Measurements from ENCODE around the gene NRAS.

The NRAS gene

DNA sequence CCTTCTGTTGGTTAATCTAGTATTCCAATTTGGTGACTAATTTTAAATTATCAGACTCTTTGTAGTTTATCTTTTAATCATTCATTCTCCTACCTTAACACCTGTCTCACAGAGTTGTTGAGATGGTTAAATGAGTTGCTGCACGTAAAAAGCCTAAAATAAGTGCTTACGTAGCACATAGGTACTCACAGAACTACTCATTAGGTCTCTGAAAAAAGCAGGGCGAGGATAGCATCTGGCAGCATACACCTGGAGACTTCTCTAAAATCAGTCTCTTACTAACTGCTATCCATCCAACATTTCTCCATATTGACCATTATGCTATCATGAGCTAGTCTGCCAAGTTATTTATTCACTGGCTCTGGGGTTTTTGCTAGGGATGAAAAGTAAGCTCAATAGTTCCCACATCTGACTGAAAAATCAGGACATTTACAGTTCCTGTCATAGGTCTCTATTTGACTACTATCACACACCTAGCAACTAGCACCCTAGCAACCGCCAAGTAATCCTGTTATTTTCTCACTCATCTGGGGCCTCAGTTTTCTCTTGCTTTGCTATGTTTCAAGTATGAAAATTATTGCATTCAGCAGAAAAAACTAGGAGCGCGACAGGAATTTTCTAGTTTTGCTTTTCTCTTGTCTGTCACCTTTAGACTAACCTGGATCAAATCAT is 30.0 kb upstream of the NRAS start:
- in situ Hi-C loops (cut with MboI; ENCODE audit: low sequenced_read_pairs): no loop called here
- Histone ChIP-seq H3K4me1 (no peaks in the 10 kb centered on the region), H3K27me3 (ENCODE audit: low read depth) (no peaks in the 10 kb centered on the region), H3K4me3 (no peak overlapping the region), H3K9me3 (no peaks in the 10 kb centered on the region), H3K36me3 (replicated peaks) (peaks cover 74% of the 10 kb centered on the region)
- DNase-seq (ENCODE audit: low spot score in 2 of 2): no peak

DNA sequence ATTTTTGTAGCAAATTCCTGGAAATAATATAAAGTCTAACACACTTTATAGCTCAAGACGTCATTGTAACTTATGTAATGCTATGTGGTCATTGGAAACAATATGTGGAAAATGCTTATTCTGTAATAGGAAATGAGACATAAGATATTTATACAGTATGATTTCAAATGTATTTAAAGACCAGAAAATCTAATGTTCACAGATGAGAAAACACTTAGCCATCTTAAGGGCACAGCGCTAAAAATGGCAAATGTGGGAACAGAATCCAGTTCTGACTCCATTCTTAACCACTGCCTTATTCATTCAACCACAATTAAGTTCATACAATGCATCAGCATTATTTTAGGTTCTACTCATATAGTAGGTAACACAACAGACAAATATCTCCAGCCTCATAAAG is 28.7 kb upstream of the NRAS start:
- Histone ChIP-seq H3K9me3 (no peaks in the 10 kb centered on the region), H3K27me3 (ENCODE audit: low read depth) (no peaks in the 10 kb centered on the region), H3K4me3 (no peak overlapping the region), H3K4me1 (no peaks in the 10 kb centered on the region; the same call in 1 of the 2 replicates), H3K36me3 (replicated peaks) (peaks cover 77% of the 10 kb centered on the region)
- in situ Hi-C loops (cut with MboI; ENCODE audit: low sequenced_read_pairs): no loop called here
- no peak for DNase-seq (ENCODE audit: low spot score in 2 of 2)

DNA sequence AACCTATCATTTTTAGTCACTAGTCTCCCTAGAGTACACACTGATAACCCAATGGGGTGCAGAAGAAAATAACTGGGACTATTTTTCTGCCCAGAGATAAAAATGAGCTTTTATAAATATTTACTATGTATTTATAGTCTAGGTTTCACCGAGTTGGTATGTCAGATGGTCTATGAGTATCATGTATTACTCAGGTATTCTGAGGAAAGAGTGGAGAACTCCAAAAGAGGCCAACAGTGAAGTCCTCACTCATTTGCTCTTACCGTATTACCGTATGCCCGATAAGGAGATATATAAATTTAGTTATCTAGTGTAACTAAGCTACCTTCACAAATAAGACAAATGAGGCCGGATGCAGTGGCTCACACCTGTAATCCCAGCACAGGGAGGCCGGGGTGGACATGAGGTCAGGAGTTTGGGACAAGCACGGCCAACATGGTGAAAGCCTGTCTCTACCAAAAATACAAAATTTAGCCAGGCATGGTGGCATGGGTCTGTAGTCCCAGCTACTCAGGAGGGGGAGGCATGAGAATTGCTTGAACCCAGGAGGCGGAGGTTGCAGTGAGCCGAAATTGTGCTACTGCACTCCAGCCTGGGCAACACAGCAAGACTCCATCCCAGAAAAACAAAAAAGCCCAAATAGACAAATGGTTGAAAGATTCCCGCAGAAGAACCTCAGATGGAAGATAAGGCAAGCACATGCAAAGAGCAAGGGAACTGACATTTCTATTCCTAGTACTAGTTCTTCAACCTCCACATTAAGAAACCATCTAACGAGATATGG is 25.6 kb upstream of the NRAS start:
- DNase-seq (ENCODE audit: low spot score in 2 of 2): no peak
- Histone ChIP-seq H3K27me3 (ENCODE audit: low read depth) (no peaks in the 10 kb centered on the region), H3K4me1 (no peaks in the 10 kb centered on the region; the same call in 1 of the 2 replicates), H3K9me3 (no peaks in the 10 kb centered on the region), H3K36me3 (replicated peaks) (peaks cover 72% of the 10 kb centered on the region), H3K4me3 (no peak overlapping the region)
- in situ Hi-C loops (cut with MboI; ENCODE audit: low sequenced_read_pairs): no loop called here

DNA sequence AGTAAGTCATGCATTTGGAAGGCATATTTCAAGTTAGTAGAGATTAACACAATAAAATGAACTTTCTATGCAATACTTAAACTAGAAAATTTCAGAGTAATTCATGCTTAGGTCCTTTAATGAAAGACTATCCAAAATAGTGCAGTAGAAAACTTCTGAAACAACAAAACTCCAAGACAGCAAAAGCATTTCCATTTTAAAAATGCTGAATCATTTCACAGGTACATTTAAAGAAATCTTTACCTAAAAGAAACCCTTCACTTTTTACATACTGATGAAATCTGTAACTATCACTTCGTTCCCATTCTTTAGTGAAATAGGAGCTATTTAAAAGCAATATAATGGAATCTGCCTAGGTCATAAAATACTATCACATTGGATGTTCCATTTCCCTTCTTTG is 23.8 kb upstream of the NRAS start:
- no peak for DNase-seq (ENCODE audit: low spot score in 2 of 2)
- Histone ChIP-seq H3K4me3 (no peak overlapping the region), H3K4me1 (no peaks in the 10 kb centered on the region; the same call in 1 of the 2 replicates), H3K9me3 (no peaks in the 10 kb centered on the region), H3K36me3 (replicated peaks) (peaks cover 72% of the 10 kb centered on the region), H3K27me3 (ENCODE audit: low read depth) (no peaks in the 10 kb centered on the region)
- in situ Hi-C loops (cut with MboI; ENCODE audit: low sequenced_read_pairs): no loop called here

DNA sequence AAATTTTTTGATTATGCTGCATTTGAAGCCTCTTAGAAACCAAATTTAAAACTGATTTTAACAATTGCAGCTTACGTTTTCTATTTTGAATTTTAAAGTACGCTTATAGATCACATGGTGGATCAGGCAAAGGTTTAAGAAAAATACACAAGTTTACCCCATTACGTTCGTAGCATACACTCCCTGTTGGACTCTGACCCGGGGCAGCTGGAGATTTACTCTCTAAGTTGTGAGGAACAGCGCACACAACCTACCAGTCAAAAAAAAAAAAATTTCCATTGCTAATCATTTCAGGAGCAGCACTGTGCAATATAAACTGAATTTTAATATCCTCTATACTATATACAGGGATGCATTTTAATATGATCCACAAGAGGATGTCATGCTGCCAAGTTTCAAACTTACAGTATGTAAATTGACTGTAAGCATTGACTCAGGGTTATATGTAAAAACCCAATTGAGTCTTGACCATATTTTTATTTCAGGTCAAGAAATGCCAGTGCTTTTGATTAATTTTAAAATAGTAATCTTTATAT is 20.8 kb upstream of the NRAS start:
- DNase-seq (ENCODE audit: low spot score in 2 of 2): no peak
- no peaks in the 10 kb centered on the region for H3K9me3 ChIP-seq
- H3K36me3 ChIP-seq (replicated peaks): peaks cover 87% of the 10 kb centered on the region
- H3K27me3 ChIP-seq (ENCODE audit: low read depth): no peaks in the 10 kb centered on the region
- H3K4me3 ChIP-seq: no peak overlapping the region
- H3K4me1 ChIP-seq: no peaks in the 10 kb centered on the region; the same call in 1 of the 2 replicates
- in situ Hi-C loops (cut with MboI; ENCODE audit: low sequenced_read_pairs): no loop called here

DNA sequence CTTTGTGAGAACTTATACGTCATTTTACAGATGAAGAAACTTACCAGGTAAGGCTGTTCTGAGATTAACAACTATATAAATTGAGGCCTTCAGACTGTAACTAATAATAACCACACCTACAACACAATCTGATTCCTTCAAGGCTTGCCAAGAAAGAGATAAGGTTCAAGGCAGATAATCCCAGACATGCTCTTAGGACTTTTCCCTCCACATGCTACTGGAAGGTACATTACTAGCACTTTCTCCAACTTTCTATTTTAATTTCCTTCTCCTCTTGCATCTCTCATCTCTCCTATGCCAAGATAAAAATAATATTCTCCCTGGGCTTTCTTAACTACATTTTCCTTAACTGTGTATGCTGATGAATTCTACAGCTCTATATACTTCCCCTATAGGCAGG is 18.9 kb upstream of the NRAS start:
- Histone ChIP-seq H3K36me3 (replicated peaks) (peaks cover 93% of the 10 kb centered on the region), H3K27me3 (ENCODE audit: low read depth) (no peaks in the 10 kb centered on the region)

DNA sequence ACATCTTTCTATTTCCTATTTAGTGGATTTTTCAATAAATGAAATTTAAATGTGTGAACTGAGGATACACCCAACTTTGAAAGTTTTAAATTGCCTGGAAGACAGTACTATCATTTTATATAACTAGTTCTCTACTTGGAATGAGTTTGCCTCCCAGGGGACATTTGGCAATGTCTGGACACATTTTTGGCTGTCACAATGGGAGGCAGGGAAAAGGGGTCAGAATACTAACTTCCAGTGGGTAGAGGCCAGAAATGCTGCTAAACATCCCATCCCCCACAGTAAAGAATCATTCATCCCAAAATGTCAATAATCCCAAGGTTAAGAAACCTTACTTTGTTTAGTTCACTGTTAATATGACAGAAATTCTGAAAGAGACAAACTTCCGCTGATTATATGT is 13.2 kb upstream of the NRAS start:
- no peaks in the 10 kb centered on the region for H3K9me3 ChIP-seq
- no peaks in the 10 kb centered on the region for H3K4me1 ChIP-seq
- DNase-seq (ENCODE audit: low spot score in 2 of 2): no peak
- H3K4me3 ChIP-seq: no peak overlapping the region
- H3K36me3 ChIP-seq (replicated peaks): peaks cover 97% of the 10 kb centered on the region
- H3K27me3 ChIP-seq (ENCODE audit: low read depth): no peaks in the 10 kb centered on the region
- in situ Hi-C loops (cut with MboI; ENCODE audit: low sequenced_read_pairs): no loop called here

More for the DNA sequence above, 18.9 kb upstream of the NRAS start:
- no peak overlapping the region for H3K4me3 ChIP-seq
- H3K4me1 ChIP-seq: no peaks in the 10 kb centered on the region
- no peak for DNase-seq (ENCODE audit: low spot score in 2 of 2)
- in situ Hi-C loops (cut with MboI; ENCODE audit: low sequenced_read_pairs): no loop called here
- H3K9me3 ChIP-seq: no peaks in the 10 kb centered on the region

DNA sequence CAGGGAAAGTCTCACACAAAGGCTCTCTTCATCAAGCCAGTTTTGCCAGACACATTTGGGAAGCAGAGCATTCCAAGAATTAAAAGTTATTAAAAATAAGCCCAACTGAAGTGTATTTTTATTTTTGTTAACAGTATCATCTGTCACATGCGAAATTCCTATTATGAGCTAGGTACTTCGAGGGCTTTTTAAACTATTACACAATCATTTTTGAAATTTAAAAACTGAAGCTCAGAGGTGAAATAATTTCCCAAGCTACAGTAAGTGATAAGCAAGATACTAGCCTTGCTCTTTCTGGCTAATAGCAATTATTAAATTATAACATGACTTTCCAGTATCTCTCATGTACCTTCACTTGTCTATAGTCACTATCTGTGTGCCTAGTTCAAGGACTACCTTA is 12.0 kb upstream of the NRAS start:
- peaks cover 97% of the 10 kb centered on the region for H3K36me3 ChIP-seq (replicated peaks)
- no peaks in the 10 kb centered on the region for H3K27me3 ChIP-seq (ENCODE audit: low read depth)
- DNase-seq (ENCODE audit: low spot score in 2 of 2): no peak
- in situ Hi-C loops (cut with MboI; ENCODE audit: low sequenced_read_pairs): no loop called here
- H3K9me3 ChIP-seq: no peaks in the 10 kb centered on the region
- no peak overlapping the region for H3K4me3 ChIP-seq
- H3K4me1 ChIP-seq: no peaks in the 10 kb centered on the region

DNA sequence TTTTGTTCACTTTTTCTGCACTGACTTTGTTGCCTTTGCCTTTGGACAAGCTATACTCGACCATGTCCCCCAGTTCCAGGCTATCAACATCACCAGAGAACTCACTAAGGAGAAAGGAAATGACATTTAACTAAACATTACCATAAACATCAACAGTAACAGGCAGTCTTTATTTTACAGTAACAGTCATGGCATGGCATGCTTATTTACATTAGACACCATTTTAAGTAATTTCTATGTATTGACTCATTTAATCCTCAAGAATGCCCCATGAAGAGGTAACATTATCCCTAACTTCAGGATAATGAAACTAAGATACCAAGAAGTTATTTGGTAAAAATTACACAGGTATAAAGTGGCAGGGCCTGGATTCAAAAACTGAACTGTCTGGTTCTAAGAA is 8.7 kb upstream of the NRAS start:
- no peak overlapping the region for H3K4me3 ChIP-seq
- H3K27me3 ChIP-seq (ENCODE audit: low read depth): no peaks in the 10 kb centered on the region
- H3K36me3 ChIP-seq (replicated peaks): peaks cover 97% of the 10 kb centered on the region
- in situ Hi-C loops (cut with MboI; ENCODE audit: low sequenced_read_pairs): no loop called here
- no peaks in the 10 kb centered on the region for H3K9me3 ChIP-seq
- DNase-seq (ENCODE audit: low spot score in 2 of 2): no peak
- H3K4me1 ChIP-seq: no peaks in the 10 kb centered on the region

DNA sequence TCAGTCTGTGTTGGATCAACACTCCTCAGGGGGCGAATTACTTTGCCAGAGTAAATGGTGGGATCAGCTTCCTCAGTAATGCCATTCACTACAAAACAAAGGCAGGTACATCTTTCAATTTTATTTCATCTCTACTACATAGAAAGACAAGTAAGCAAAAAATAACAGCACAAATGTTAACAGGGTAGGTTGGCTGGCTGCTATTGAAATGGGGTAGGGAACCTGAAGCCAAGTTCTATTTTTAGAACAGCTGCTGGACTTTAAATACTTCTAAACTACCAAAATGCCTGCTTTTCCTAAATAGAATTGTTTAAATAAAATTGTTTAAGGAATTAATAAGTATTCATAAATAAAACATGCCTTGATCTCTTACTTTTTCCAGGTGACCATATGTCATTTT is 7.3 kb upstream of the NRAS start:
- Histone ChIP-seq H3K9me3 (no peaks in the 10 kb centered on the region), H3K36me3 (replicated peaks) (peaks cover 97% of the 10 kb centered on the region), H3K4me3 (no peak overlapping the region), H3K27me3 (ENCODE audit: low read depth) (no peaks in the 10 kb centered on the region), H3K4me1 (no peaks in the 10 kb centered on the region)
- in situ Hi-C loops (cut with MboI; ENCODE audit: low sequenced_read_pairs): no loop called here
- DNase-seq (ENCODE audit: low spot score in 2 of 2): no peak

DNA sequence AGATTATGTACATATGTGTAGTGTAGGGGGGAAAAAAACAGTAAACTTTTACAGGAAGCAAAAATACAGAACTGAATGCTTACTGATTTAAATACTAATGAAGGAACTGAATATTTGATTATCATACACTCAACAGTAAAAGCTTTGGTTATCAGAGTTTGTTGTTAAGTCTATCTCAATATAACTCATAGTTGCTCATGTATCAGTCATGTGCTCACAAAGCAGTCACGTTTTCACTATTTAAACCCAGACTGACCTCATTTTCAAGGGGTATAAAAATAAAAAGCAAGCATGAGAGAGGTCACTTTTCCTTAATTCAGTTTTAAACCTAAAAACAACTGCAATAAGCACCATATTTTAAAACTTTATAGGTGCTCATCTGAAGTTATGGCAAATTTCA is 6.9 kb upstream of the NRAS start:
- in situ Hi-C loops (cut with MboI; ENCODE audit: low sequenced_read_pairs): no loop called here
- H3K36me3 ChIP-seq (replicated peaks): peaks cover 95% of the 10 kb centered on the region

DNA sequence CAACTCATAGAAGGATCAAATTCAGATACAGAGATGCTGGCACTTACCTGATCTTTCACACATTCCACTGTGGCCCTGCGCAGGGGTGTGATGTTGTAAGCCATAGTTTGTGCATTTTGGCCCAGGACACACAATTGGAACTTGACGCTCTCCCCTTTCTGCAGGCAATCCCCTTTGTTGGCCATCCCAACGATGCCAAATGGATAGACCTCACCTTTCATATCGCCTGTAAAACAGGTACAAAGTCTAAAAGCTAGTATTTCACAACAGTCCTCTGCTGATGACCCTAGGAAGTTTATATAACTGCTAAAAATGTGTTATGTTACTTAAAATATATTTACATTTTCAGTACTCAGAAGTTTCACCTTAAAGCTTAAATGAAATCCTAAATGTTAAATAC is 3.9 kb upstream of the NRAS start:
- Histone ChIP-seq H3K4me3 (no peak overlapping the region), H3K4me1 (peaks cover under 1% of the 10 kb centered on the region; the same call in 1 of the 2 replicates), H3K9me3 (no peaks in the 10 kb centered on the region), H3K27me3 (ENCODE audit: low read depth) (no peaks in the 10 kb centered on the region), H3K36me3 (replicated peaks) (peaks cover 75% of the 10 kb centered on the region)
- in situ Hi-C loops (cut with MboI; ENCODE audit: low sequenced_read_pairs): no loop called here
- no peak for DNase-seq (ENCODE audit: low spot score in 2 of 2)

More for the DNA sequence above, 6.9 kb upstream of the NRAS start:
- H3K27me3 ChIP-seq (ENCODE audit: low read depth): no peaks in the 10 kb centered on the region
- H3K9me3 ChIP-seq: no peaks in the 10 kb centered on the region
- H3K4me1 ChIP-seq: no peaks in the 10 kb centered on the region
- no peak for DNase-seq (ENCODE audit: low spot score in 2 of 2)
- H3K4me3 ChIP-seq: no peak overlapping the region

DNA sequence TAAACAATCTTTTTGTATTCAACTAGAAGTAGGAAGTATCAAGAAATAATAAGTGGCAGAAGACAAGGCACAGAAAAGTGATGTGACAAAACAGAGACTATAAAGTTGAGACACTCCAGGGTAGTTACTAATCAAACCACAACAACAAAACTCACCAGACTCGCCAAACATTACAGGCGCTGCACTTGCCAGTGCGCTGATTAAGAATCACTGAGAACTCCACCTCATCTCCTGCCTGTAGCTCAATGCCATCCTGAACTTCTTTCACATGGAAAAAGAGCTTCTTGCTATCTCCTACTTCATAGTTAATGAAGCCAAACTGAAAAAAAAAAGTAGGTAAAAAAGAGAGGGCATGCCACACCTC is 2.8 kb upstream of the NRAS start:
- no peak for DNase-seq (ENCODE audit: low spot score in 2 of 2)
- no peaks in the 10 kb centered on the region for H3K9me3 ChIP-seq

DNA sequence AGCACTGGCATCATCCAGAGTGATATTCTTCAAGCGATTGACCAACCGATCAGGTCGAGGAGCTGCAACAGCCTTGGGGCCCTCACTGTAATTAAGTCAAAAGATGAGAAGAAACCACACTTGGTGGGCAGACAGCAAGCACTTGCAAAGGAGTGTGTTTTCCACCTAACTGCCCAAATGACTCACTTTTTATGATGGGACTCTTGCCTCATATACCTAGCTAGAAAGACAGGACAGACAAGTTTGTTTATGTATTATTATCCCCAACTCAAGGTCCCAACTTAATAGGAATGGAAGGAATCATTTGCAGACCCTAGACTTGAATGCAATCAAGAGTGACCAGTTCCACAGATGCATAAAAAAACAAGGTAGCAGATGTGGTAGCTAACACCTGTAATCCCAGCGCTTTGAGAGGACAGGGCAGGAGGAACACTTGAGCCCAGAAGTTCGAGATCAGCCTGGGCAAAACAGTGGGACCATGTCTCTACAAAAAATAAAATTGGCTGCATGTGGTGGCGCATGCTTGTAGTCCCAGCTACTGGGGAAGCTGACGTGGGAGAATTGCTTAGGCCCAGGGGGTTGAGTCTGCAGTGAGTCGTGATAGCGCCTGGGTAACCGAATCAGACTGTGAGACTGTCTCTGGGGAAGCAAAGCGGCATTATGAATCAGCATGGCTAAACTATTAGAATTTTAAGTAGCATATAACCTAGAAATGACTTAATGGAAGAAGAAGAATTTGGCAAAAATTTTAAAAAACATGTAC is 2.3 kb upstream of the NRAS start:
- in situ Hi-C loops (cut with MboI; ENCODE audit: low sequenced_read_pairs): no loop called here
- H3K9me3 ChIP-seq: no peaks in the 10 kb centered on the region
- H3K27me3 ChIP-seq (ENCODE audit: low read depth): no peaks in the 10 kb centered on the region
- H3K4me1 ChIP-seq: peaks cover 4% of the 10 kb centered on the region; the same call in 1 of the 2 replicates
- no peak for DNase-seq (ENCODE audit: low spot score in 2 of 2)
- H3K4me3 ChIP-seq: no peak overlapping the region
- H3K36me3 ChIP-seq (replicated peaks): peaks cover 69% of the 10 kb centered on the region

More for the DNA sequence above, 2.8 kb upstream of the NRAS start:
- in situ Hi-C loops (cut with MboI; ENCODE audit: low sequenced_read_pairs): no loop called here
- no peaks in the 10 kb centered on the region for H3K27me3 ChIP-seq (ENCODE audit: low read depth)
- H3K4me1 ChIP-seq: peaks cover 4% of the 10 kb centered on the region; the same call in 1 of the 2 replicates
- peaks cover 70% of the 10 kb centered on the region for H3K36me3 ChIP-seq (replicated peaks)
- H3K4me3 ChIP-seq: no peak overlapping the region
